ENCODE data around the gene CAMKMT.

CAMKMT gene

GRCh38 chr2:44354761-44355160, 7.0 kb upstream of the CAMKMT start:
- no CpG with 5 or more reads among the region's 6 CpGs for WGBS (ENCODE audit: extremely low coverage, insufficient coverage, insufficient read length)
- Histone ChIP-seq H4K8ac (ENCODE audit: low read depth, low read length) (no peak overlapping the region), H3K4ac (ENCODE audit: low read depth, low read length) (no peak overlapping the region), H3K79me2 (ENCODE audit: control insufficient read depth, insufficient read depth, low read length, poor library complexity) (no peaks in the 10 kb centered on the region), H3K4me3 (ENCODE audit: low read depth, low read length) (no peak overlapping the region), H4K12ac (ENCODE audit: low read depth, low read length) (no peak overlapping the region), H3K9me3 (ENCODE audit: insufficient read depth, low read depth, low read length) (no peaks in the 10 kb centered on the region), H3K79me1 (ENCODE audit: low read length) (no peaks in the 10 kb centered on the region), H3K9ac (ENCODE audit: low read length) (no peak overlapping the region), H3K23ac (ENCODE audit: low read length) (no peak overlapping the region), H2BK5ac (ENCODE audit: low read depth, low read length, poor library complexity) (no peak overlapping the region), H2AK5ac (ENCODE audit: low read length) (no peak overlapping the region), H2AFZ (ENCODE audit: insufficient read depth, low read length, poor library complexity) (no peak overlapping the region), H3K4me2 (ENCODE audit: low read length) (no peak overlapping the region), H4K91ac (ENCODE audit: low read depth, low read length) (no peak overlapping the region), H2BK120ac (ENCODE audit: insufficient read depth, low read length, poor library complexity) (no peak overlapping the region), H3K27me3 (ENCODE audit: insufficient read depth, low read length) (no peaks in the 10 kb centered on the region), H3K4me1 (ENCODE audit: control insufficient read depth in 1 of 2, insufficient read depth in 2 of 2, low read length in 2 of 2) (no peaks in the 10 kb centered on the region), H3K27ac (ENCODE audit: low read depth, low read length) (no peak overlapping the region), H3K14ac (ENCODE audit: low read length) (no peak overlapping the region), H2BK12ac (ENCODE audit: low read length) (no peak overlapping the region), H3K36me3 (ENCODE audit: control insufficient read depth in 1 of 2, insufficient read depth in 2 of 2, low read length in 2 of 2) (peaks cover 0 to 2% of the 10 kb centered on the region in 2 experiments), H3K18ac (ENCODE audit: low read length) (no peak overlapping the region)
- DNase-seq = no peak

- H3K14ac ChIP-seq (ENCODE audit: low read length) = no peak overlapping the region
- H3K27me3 ChIP-seq (ENCODE audit: insufficient read depth, low read length) = no peaks in the 10 kb centered on the region
- no peak overlapping the region for H3K18ac ChIP-seq (ENCODE audit: low read length)
- no peak overlapping the region for H4K12ac ChIP-seq (ENCODE audit: low read depth, low read length)
- H4K8ac ChIP-seq (ENCODE audit: low read depth, low read length) = no peak overlapping the region
- no peaks in the 10 kb centered on the region for H3K9me3 ChIP-seq (ENCODE audit: insufficient read depth, low read depth, low read length)
- no peak overlapping the region for H2AFZ ChIP-seq (ENCODE audit: insufficient read depth, low read length, poor library complexity)
- no peak overlapping the region for H3K27ac ChIP-seq (ENCODE audit: low read depth, low read length)
- H3K36me3 ChIP-seq (ENCODE audit: control insufficient read depth in 1 of 2, insufficient read depth in 2 of 2, low read length in 2 of 2) = peaks cover 0 to 2% of the 10 kb centered on the region in 2 experiments
- WGBS (ENCODE audit: extremely low coverage, insufficient coverage, insufficient read length) = no CpG with 5 or more reads among the region's 3 CpGs
- H2AK5ac ChIP-seq (ENCODE audit: low read length) = no peak overlapping the region
- H3K4ac ChIP-seq (ENCODE audit: low read depth, low read length) = no peak overlapping the region
- H3K79me2 ChIP-seq (ENCODE audit: control insufficient read depth, insufficient read depth, low read length, poor library complexity) = no peaks in the 10 kb centered on the region
- no peak overlapping the region for H2BK5ac ChIP-seq (ENCODE audit: low read depth, low read length, poor library complexity)
- no peak overlapping the region for H3K4me2 ChIP-seq (ENCODE audit: low read length)
- H3K9ac ChIP-seq (ENCODE audit: low read length) = no peak overlapping the region
- no peak overlapping the region for H3K23ac ChIP-seq (ENCODE audit: low read length)
- H2BK120ac ChIP-seq (ENCODE audit: insufficient read depth, low read length, poor library complexity) = no peak overlapping the region
- H4K91ac ChIP-seq (ENCODE audit: low read depth, low read length) = no peak overlapping the region
- H3K79me1 ChIP-seq (ENCODE audit: low read length) = peaks cover 10% of the 10 kb centered on the region
- DNase-seq = no peak
- no peak overlapping the region for H3K4me3 ChIP-seq (ENCODE audit: low read depth, low read length)
- H3K4me1 ChIP-seq (ENCODE audit: control insufficient read depth in 1 of 2, insufficient read depth in 2 of 2, low read length in 2 of 2) = peaks cover 0 to 2% of the 10 kb centered on the region in 2 experiments
- H2BK12ac ChIP-seq (ENCODE audit: low read length) = no peak overlapping the region
Observed at GRCh38 chr2:44358503-44358902, 3.2 kb upstream of the CAMKMT start.

GRCh38 chr2:44360749-44361329, 908 bp upstream of the CAMKMT start:
- H4K8ac ChIP-seq (ENCODE audit: low read depth, low read length) = peak overlapping the region; percentile 71
- peak overlapping the region; percentile 78 for H3K4me2 ChIP-seq (ENCODE audit: low read length)
- no peaks in the 10 kb centered on the region for H3K9me3 ChIP-seq (ENCODE audit: insufficient read depth, low read depth, low read length)
- no peak overlapping the region for H2AK5ac ChIP-seq (ENCODE audit: low read length)
- H2AFZ ChIP-seq (ENCODE audit: insufficient read depth, low read length, poor library complexity) = peak overlapping the region; percentile 20
- peaks cover 10% of the 10 kb centered on the region for H3K79me1 ChIP-seq (ENCODE audit: low read length)
- no peak overlapping the region for H2BK120ac ChIP-seq (ENCODE audit: insufficient read depth, low read length, poor library complexity)
- peak overlapping the region; percentile 78 for H4K91ac ChIP-seq (ENCODE audit: low read depth, low read length)
- peaks cover 0 to 2% of the 10 kb centered on the region in 2 experiments for H3K4me1 ChIP-seq (ENCODE audit: control insufficient read depth in 1 of 2, insufficient read depth in 2 of 2, low read length in 2 of 2)
- no CpG with 5 or more reads among the region's 19 CpGs for whole genome bisulfite sequencing (ENCODE audit: extremely low coverage, insufficient coverage, insufficient read length)
- H3K9ac ChIP-seq (ENCODE audit: low read length) = peak overlapping the region; percentile 24
- no peak for DNase-seq
- peak overlapping the region; percentile 22 for H3K18ac ChIP-seq (ENCODE audit: low read length)
- H3K4me3 ChIP-seq (ENCODE audit: low read depth, low read length) = peak overlapping the region; percentile 85
- H4K12ac ChIP-seq (ENCODE audit: low read depth, low read length) = peak overlapping the region; percentile 20
- no peak overlapping the region for H3K14ac ChIP-seq (ENCODE audit: low read length)
- peaks cover 0 to 2% of the 10 kb centered on the region in 2 experiments for H3K36me3 ChIP-seq (ENCODE audit: control insufficient read depth in 1 of 2, insufficient read depth in 2 of 2, low read length in 2 of 2)
- H2BK12ac ChIP-seq (ENCODE audit: low read length) = no peak overlapping the region
- H3K79me2 ChIP-seq (ENCODE audit: control insufficient read depth, insufficient read depth, low read length, poor library complexity) = no peaks in the 10 kb centered on the region
- no peak overlapping the region for H3K23ac ChIP-seq (ENCODE audit: low read length)
- H2BK5ac ChIP-seq (ENCODE audit: low read depth, low read length, poor library complexity) = no peak overlapping the region
- no peaks in the 10 kb centered on the region for H3K27me3 ChIP-seq (ENCODE audit: insufficient read depth, low read length)
- H3K27ac ChIP-seq (ENCODE audit: low read depth, low read length) = peak overlapping the region; percentile 63
- peak overlapping the region; percentile 13 for H3K4ac ChIP-seq (ENCODE audit: low read depth, low read length)

- Histone ChIP-seq H2BK12ac (ENCODE audit: low read length) (no peak overlapping the region), H2BK5ac (ENCODE audit: low read depth, low read length, poor library complexity) (no peak overlapping the region), H2BK120ac (ENCODE audit: insufficient read depth, low read length, poor library complexity) (peak overlapping the region; percentile 25), H3K36me3 (ENCODE audit: control insufficient read depth in 1 of 2, insufficient read depth in 2 of 2, low read length in 2 of 2) (no peaks in the 10 kb centered on the region), H3K4me2 (ENCODE audit: low read length) (peak overlapping the region; percentile 83), H3K27ac (ENCODE audit: low read depth, low read length) (peak overlapping the region; percentile 6), H3K9ac (ENCODE audit: low read length) (peak overlapping the region; percentile 6), H3K79me2 (ENCODE audit: control insufficient read depth, insufficient read depth, low read length, poor library complexity) (no peaks in the 10 kb centered on the region), H4K91ac (ENCODE audit: low read depth, low read length) (peak overlapping the region; percentile 18), H3K9me3 (ENCODE audit: insufficient read depth, low read depth, low read length) (no peaks in the 10 kb centered on the region), H3K18ac (ENCODE audit: low read length) (peak overlapping the region; percentile 6), H3K4me1 (ENCODE audit: control insufficient read depth in 1 of 2, insufficient read depth in 2 of 2, low read length in 2 of 2) (peaks cover 0 to 2% of the 10 kb centered on the region in 2 experiments), H3K79me1 (ENCODE audit: low read length) (peaks cover 10% of the 10 kb centered on the region), H3K27me3 (ENCODE audit: insufficient read depth, low read length) (no peaks in the 10 kb centered on the region), H2AK5ac (ENCODE audit: low read length) (no peak overlapping the region), H4K8ac (ENCODE audit: low read depth, low read length) (peak overlapping the region; percentile 66), H2AFZ (ENCODE audit: insufficient read depth, low read length, poor library complexity) (peak overlapping the region; percentile 73), H3K4ac (ENCODE audit: low read depth, low read length) (no peak overlapping the region), H3K4me3 (ENCODE audit: low read depth, low read length) (peak overlapping the region; percentile 82), H3K14ac (ENCODE audit: low read length) (peak overlapping the region; percentile 23), H3K23ac (ENCODE audit: low read length) (no peak overlapping the region), H4K12ac (ENCODE audit: low read depth, low read length) (peak overlapping the region; percentile 49)
- WGBS (ENCODE audit: extremely low coverage, insufficient coverage, insufficient read length) = no CpG with 5 or more reads among the region's 32 CpGs
- DNase-seq = peak; percentile 4 to 59
Observed at GRCh38 chr2:44362207-44363015, 664 bp downstream of the CAMKMT start.

Measured in trophoblast cell (in vitro differentiated cells and primary cell).